Stimulated activated CD4-positive, alpha-beta T cell treated with anti-CD3 and anti-CD28 coated beads, Interleukin-1b, Interleukin-23, amount 100 ng/mL, for 4 hours (primary cell): Measurements from ENCODE around the gene ZNF337.
"Not testable (repeated sequence)": the region's sequence is repeated elsewhere in the genome, so short reads cannot be mapped to it uniquely, and the experiment has no call there.

ENCODE experiments used
- DNase-seq, 2 donors: peaks; one replicate each; pipeline ENCODE4 v3.0.0-alpha.2; 2020; ENCODE audit warnings: low read depth in 2 of 2

The ZNF337 gene

GRCh38 chr20:25696371-25697131 lies at the start of gene ZNF337:
Gene ZNF337, minus strand, starts transcription at chr20:25696853. Its CDS starts 10,436 bp downstream, at chr20:25686417.
- peak; percentile 88 to 92 for DNase-seq

DNA sequence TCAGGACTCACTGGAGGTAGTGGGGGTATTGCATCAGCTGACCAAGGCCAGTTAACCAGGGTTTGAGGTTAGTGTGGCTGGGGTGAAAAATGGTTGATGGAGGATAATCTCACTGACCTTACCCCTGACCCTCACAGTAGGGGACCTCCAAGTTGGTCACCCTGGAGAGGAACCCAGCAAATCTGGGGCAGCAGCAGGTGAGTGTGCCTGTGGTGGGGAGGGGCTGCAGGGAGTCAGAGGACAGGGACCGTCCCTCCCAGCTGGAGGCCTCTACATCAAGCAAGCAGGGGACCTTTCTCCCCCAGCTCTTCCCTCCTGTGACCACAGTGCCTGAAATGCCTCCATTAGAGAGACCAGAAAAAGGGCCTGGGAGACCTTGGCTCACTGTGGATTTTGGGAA lies 49.1 kb upstream of the ZNF337 start:
- DNase-seq: no peak

GRCh38 chr20:25745100-25745499 lies 48.4 kb upstream of the ZNF337 start:
- no peak for DNase-seq

DNA sequence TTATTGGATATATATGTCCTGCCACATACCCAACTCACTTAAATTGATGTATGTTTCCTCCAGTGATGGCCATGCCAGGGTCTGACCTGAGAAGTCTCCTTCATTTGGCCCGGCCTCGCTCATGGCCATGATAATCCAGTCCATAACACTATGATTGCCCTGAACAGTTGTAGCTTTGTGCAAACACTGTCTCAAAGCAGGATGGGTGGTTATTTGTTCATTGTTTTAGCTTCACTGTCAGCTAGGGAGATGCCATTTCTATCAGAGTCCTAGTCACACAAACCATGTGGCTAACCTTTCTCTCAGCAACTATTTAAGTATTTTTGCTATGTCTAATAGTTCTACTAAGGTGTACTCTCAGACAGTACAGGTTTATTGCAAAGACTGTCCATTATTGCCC lies 47.6 kb upstream of the ZNF337 start:
- no peak for DNase-seq

DNA sequence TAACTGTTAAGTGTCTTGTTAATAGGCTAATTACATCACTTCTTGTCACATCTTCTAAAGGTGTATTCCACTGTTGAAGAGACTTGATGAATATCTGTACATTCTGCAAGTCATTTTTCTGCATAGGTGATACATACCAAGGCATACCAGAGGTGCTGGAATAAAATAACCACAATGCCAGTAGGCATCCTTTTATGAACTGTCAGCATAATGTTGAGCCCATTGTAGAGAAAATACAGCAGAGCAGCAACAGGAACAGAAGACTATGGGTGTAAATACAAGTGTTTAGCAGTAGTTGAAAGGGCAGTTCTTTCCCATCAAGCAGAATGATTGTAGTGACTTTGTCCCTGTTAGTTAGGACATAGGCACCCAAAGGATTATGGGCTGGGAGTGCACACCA lies 44.4 kb upstream of the ZNF337 start:
- no peak for DNase-seq

DNA sequence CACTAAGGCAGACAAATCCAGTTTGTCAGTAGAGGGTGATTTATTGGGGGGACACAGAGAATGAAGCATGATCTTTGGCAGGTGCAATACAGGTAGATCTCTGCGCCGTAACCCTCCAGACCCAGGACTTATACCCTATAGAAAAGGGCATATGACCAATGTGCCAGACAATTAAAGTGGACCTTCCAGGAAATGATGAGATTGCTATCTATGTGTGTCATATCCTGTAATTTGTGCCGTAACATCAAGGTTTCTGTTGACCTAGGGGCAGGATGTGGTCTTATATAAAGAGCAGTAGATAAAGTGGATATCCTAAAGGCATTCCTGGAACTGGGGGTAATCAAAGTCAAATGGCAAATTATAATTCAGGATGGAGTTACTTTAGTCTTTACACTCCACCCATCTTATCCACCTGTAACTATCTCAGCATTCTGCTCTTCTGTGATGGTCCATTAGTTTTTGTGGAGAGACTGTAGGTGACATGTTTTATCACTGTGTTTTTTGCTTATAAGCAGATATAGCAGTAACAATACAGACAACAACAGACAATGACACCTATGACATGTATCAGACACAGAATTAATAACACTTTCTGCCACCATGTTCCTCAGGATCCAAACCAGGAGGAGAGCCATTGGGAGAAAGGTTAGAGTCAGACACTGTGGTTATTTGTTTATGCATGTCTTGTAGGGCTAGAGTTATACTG lies 43.1 kb upstream of the ZNF337 start:
- no peak for DNase-seq

DNA sequence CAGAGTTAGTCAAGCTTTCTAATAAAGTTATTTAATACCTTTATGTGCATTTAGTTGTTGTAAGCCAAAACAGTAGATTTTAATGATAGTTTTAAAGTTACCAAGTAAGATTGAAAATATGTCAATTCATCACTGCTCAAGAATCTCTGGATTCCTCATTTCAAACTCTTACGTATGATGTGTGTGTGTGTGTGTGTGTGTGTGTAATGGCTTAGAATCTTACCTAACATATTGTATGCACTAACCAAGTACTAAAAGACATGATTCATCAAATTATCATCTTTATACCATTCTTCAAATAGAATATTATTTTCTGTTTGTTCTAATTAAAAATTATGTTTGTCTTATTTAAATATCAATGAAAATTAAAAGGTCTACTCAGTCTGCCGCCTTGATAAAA lies 41.5 kb upstream of the ZNF337 start:
- DNase-seq: no peak

DNA sequence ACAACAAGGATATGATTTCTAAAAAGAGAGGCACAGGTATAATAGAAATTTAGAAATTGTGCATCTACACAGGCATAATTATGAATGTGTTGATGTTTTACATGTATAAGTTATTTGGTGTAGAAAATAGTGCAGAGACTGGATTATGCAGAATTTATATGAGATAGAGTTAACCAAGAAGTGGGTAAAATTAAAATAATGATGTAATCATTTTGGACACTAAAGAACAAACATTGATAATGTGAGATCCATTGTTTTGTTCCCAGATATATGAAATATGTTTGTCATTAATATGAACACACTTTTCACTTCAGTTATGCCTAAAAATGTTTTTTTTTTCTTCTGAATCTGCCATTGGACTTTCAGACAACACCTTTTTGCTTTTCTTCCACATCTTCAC lies 37.2 kb upstream of the ZNF337 start:
- no peak for DNase-seq

DNA sequence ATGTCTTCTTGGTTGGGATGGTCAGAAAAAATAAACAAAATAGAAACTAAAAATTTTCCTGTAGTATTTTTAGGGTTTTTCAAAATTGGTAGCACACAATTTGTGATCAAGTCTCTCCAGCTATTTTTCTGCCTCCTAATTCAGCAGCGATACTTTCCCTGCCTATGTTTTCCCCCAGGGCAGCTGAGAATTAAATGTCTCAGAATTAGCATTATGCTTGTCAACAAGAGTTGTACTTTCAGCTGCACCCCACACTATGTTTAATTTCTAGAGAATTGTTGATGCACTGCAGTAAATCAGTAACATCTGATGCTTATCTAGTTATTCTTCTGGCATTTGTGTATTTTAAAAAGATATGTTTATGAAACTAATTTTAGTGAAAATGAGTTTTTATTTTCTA lies 34.2 kb upstream of the ZNF337 start:
- DNase-seq: no peak

DNA sequence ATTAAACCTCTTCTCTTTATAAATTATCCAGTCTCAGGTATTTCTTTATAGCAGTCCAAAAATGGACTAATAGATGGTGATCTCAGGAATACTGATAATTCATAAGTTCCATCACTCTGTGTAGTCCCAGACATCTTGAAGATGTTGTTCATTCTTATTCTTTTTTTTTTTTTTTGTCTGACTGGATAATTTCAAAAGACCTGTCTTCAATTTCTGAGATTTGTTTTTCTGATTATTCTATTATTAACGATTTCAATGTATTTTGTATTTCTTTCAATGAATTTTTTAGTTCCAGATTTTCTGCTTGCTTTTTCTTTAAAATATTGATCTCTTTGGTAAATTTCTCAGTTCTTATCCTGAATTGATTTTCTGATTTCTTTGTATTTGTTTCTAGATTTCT lies 29.7 kb upstream of the ZNF337 start:
- DNase-seq: no peak

- no peak for DNase-seq
These were observed 29.0 kb upstream of the ZNF337 start for GRCh38 chr20:25725639-25726038.

- DNase-seq: no peak
These were observed 27.3 kb upstream of the ZNF337 start for GRCh38 chr20:25723975-25724374.

GRCh38 chr20:25720285-25720684 lies 23.6 kb upstream of the ZNF337 start:
- no peak for DNase-seq

DNA sequence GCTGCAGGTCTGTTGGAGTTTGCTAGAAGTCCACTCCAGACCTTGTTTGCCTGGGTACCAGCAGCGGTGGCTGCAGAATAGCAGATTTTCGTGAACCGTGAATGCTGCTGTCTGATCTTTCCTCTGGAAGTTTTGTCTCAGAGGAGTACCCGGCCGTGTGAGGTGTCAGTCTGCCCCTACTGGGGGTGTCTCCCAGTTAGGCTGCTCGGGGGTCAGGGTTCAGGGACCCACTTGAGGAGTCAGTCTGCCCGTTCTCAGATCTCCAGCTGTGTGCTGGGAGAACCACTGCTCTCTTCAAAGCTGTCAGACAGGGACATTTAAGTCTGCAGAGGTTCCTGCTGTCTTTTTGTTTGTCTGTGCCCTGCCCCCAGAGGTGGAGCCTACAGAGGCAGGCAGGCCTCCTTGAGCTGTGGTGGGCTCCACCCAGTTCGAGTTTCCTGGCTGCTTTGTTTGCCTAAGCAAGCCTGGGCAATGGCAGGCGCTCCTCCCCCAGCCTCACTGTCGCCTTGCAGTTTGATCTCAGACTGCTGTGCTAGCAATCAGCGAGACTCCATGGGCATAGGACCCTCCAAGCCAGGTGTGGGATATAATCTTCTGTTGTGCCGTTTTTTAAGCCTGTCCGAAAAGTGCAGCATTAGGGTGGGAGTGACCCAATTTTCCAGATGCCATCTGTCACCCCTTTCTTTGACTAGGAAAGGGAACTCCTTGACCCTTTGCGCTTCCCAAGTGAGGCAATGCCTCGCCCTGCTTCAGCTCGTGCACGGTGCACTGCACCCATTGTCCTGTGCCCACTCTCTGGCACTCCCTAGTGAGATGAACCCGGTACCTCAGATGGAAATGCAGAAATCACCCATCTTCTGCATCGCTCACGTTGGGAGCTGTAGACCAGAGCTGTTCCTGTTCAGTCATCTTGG lies 22.5 kb upstream of the ZNF337 start:
- DNase-seq: not testable (repeated sequence)

- DNase-seq: no peak
These were observed 11.0 kb upstream of the ZNF337 start for GRCh38 chr20:25707695-25708094.

GRCh38 chr20:25706793-25707192 lies 10.1 kb upstream of the ZNF337 start:
- peak in 1 of 2 donors; percentile 9 for DNase-seq

DNA sequence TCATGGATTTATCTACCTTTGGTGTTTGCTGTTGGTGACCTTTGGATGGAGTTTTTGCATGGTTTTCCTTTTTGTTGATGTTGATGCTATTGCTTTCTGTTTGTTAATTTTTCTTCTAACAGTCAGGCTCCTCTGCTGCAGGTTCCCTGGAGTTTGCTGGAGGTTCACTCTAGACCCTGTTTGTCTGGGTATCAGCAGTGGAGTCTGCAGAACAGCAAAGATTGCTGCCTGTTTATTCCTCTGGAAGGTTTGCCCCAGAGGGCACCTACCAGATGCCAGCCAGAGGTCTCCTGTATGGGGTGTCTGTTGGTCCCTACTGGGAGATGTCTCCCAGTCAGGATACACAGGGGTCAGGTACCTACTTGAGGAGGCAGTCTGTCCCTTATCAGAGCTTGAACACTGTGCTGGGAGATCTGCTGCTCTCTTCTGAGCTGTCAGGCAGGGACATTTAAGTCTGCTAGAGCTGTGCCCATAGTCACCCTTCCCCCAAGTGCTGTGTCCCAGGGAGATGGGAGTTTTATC lies 9.2 kb upstream of the ZNF337 start:
- DNase-seq: no peak

DNA sequence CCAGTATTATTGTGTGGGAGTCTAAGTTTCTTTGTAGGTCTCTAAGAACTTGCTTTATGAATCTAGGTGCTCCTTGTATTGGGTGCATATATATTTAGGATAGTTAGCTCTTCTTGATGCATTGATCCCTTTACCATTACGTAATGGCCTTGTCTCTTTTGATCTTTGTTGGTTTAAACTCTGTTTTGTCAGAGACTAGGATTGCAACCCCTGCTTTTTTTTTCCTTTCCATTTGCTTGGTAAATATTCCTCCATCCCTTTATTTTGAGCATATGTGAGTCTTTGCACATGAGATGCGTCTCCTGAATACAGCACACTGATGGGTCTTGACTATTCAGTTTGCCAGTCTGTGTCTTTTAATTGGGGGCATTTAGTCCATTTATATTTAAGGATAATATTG lies 7.7 kb upstream of the ZNF337 start:
- DNase-seq: not testable (repeated sequence)

- not testable (repeated sequence) for DNase-seq
These were observed 4.2 kb upstream of the ZNF337 start for GRCh38 chr20:25700835-25701234.

GRCh38 chr20:25699914-25700313 lies 3.3 kb upstream of the ZNF337 start:
- no peak for DNase-seq

DNA sequence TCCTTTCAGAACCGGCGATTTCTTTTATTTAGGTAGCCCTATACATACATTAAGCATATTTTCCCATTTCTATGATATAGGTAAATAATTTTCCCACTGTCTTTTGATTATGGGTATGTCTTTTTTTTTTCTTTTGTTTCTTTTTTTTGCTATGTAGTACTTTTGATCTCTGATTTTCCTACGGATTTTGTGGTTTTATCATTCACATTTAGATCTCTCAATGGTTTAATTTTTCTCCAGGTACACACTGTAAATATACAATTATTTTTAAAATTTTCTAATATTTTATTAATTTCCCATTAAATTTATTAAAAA lies 436 bp upstream of the ZNF337 start:
- no peak for DNase-seq
